Retina (tissue), 1 donor: Measurements from ENCODE around the gene LDB2.

Source experiments
- DNase-seq: peaks from one replicate; pipeline ENCODE4 v3.0.0-alpha.2; 2016

The LDB2 gene

DNA sequence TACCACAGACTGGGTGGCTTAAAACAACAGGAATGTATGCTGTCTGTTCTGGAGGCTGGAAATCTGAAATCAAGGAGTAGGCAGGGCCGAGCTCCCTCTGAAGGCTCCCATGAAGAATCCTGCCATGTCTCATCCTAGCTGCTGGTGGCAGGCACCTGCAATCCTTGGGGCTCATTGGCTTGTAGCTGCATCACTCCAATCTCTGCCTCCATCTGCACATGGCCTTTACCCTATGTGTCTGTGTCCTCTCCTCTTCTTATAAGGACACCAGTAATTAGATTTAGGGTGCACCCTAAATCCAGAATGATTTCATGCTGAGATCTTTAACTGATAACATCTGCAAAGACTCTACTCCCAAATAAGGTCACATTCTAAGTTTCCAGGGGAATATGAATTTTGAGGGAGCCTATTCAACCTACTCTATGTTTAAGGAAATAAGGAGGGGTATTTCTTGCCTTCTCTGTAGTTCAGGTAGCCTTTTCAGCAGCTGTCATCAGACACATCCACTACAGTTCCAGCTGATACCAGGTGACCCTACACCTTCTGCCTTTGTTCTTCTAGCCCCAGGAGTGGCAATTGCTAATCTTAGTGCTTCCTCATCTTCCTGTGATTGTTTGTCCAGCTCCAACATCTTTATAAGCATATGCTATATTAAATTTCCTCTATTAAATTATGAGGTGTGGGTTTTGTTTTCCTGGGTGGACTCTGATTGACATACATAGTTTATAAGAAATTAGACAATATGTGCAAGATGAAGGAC is 377.1 kb downstream of the LDB2 start:
- DNase-seq: no peak

DNA sequence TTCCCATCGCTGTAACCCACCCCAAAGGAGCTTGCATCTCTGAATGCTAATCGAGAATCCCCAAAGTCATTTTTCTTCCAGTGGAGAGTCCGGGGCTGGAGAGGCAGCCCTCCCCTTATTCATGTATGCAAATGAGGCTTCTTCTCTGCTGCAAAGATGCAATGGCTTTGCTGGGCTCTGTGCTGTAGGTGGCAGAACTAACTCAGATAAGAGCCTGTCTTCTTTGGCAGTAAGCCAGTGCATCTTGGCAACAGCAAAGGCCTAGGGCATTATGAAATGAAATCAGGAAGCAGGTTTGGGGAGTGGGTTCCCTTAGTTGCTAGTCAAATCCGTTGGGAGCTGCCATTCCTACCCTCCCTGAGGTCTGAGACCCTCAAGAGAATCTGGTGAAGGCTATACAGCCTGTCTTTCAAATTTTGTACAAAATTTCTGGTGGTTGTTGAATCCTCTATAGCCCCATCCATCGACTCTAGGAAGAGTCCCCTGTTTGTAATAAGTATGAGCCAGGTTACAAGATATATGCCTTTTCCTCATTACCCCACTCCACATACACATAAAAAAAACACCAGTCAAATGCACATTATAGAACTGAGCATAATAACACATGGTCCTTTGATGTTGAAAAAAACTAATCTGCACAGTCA is 381.5 kb downstream of the LDB2 start:
- peak; percentile 46 for DNase-seq

DNA sequence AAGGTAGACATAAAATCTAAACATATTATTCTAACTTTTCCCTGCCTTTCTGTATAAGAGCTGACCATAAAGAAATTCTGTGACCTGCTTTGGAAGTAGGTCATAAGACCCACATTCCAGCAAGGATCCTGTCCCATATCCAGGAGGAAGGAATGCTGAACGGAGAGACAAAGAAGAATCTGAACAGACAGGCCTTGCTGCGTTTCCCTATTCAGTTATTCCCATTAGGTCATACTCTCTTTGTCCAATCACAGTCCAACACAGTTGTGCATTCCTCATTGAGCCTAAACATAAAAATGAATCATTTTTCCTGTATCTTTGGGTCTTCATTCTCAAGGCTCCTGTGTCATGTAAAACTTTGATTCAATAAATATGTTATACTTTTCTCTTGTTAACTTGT is 384.6 kb downstream of the LDB2 start:
- no peak for DNase-seq

DNA sequence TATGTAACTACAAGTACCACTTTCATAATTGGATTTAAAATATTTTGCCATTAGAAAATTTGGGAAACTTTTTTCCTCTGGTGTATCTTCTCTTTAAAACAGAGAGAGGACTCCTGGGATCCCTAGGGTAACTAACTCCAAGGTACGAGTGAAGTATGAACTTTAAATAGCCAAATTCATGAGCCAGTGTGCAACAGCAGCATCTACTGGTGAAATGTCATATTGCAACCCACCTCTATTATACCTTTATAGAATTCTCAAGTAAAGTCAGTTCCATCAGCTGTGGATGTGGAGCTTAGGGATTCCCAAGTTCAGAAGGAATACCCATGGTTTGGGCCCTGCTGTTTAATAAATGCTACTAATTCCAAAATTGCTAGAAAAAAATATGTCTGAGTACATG is 389.5 kb downstream of the LDB2 start:
- no peak for DNase-seq

DNA sequence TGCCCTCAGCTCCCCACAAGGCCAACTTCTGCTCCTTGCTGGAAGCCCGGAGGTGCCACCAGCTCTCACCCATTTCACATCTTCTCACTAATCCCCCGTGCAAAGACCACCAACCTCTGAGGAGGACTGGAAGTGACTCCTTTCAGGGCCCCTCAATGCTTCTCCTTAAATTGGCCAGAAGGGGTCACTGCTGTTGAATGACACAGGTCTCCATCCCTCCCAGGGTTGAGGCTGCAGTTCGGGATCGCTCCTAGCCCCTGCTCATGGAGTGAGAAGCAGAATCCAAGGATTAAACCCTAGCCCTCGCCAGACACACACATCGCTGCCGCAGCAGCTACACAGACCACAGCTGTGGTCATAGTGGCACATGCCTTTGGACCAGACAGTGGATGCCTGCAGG is 392.7 kb downstream of the LDB2 start:
- DNase-seq: no peak

DNA sequence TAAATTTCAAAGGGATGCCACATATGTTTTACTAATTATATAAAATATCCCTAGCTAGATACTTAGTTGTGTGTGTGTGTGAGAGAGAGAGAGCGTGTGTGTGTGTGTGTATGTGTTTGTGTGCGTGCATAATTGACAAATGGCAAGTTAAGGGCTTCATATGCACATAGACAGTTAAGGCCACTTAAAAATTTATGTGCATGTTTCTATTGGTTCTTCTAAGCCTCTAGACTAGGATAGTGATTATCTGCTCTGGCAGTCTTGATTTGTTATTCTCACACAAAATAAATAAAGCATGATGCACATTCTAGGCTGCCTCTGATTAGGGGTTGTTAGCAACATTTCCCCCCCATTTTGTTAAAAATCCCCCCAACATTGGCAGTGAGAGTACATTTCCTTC is 393.2 kb downstream of the LDB2 start:
- DNase-seq: no peak

DNA sequence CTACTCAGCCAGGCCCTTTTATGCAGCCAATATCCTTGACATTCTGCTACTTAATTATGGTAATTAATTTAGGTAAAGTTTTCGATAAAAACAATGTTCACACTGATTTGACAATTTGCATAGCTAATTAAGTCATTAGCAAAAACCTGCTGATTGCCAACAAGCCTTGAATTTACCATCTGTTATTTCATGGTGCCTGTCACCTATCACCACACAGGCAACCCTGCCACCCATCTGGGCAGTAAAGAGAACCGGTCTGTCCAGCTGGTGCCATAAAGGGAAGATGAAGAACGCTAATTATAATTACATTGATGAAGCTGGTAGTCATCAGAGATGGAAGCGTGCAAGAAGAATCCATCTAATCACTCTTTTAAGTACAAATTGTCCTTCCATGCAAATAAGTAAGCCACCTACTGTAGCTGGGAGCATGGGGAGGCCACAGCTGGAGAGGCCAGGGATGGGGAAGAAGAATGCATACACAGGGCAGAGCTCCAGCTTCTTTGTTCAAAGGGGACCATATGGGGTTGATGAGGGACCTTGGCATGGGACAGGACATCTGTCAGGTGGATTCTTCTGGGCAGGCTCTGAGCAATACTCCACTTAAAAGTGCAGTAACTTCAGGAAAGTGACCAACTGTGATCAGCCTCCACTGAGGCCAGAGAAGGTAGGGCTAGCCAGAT is 394.9 kb downstream of the LDB2 start:
- DNase-seq: no peak

DNA sequence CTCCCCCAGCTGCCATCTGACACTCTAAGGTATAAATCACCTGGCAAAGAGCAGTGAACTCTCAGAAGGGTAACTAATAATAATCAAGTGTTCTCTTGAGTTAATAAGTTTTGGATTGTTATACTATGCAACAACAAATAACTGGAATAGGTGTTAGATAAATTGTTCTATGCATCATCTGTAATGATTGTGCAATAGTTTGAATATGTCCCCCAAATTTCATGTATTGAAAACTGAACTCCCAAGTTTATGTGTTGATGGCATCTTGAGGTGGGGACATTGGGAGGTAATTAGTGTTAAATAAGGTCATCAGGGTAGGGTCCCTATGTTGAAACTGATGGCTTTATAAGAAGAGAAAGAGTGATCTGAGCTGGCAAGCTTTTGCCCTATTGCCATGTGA is 399.5 kb downstream of the LDB2 start:
- DNase-seq: no peak

DNA sequence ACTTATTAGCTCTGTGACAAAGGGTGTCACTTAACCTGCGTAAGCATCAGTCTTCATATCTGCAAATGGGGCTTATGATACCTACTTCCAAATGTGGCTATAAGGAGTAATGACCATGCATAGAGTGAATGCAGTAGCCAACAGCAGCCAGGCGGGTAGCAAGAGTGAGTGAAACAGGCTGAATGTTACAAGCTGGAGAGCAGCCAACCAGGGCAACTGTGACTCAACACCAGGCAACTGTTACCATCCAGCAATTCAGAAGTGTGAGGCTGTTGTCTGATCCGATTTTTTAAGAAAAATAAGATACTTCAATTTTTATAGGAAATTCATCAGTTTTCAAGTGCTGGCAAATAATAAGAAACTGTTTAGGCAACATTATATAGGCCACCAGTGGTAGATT is 401.9 kb downstream of the LDB2 start:
- DNase-seq: no peak

DNA sequence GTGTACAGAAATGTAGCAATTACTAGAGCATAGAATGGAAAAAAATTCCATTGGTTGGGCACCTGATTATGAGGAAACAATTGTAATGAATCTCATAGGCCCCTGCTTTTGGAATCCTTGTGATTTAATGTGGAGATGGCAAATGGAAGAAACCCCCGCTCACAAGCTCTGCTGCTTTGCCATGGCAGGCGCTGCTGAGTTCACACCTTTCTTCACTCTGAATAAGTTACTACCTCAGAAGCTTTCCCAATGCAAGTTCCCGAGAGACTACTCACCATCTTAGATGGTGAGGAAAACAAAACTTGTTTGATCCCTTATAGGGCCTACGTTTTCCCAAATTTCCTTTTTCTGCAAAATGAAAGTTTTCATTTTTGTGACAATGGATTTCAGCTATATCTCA is 405.6 kb downstream of the LDB2 start:
- DNase-seq: no peak

DNA sequence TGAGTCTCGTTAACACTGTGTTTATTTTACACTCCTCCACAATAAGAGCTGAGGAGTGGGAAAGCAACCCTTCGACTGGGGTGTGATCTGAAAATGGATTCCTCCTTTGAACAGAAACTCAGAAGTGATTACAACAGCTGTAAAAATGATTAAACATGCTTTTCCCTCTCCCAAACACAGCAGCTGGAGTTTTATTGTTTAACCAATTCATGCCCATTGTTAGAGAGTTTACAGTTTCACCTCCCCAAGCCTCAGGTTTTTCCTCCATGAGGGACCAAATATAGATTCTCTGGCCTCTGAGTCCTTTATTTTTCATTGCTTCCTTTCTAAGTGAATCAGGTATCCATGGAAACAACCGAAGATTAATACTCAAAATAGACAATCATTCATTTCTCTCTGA is 409.2 kb downstream of the LDB2 start:
- DNase-seq: no peak

DNA sequence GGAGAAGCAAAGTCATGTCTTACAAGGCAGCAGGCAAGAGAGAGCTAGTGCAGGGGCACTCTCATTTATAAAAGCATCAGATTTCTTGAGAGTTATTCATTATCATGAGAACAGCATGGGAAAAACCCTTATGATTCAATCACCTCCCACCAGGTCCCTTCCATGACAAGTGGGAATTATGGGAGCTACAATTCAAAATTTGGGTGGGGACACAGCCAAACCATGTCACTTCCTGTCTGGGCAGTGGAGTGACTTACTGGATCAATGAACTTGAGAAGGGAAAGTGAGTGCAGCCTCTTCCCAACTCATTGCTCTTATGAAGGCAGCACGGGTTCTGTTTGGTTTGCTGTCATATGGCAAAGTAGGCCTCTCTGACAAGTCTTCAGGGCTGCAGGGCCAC is 410.4 kb downstream of the LDB2 start:
- no peak for DNase-seq

DNA sequence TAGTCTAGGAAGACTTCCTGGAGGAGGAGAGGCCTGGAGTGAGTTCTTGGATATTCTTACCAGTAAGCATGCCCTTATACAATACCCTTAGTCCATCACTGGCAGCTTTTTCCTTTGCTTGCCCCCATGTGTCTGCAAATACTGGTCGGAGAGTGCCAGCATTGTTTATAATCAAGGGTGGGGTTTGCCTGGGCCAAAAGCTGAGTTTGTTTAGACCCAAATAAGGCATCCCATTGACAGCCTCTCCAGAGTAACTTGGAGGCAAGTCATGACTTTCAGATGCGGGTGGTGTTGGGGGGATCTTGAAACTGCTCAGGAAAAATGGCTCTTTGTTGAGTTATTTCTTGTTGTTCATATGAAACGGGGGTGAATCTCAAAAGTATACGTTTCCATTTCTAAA is 413.7 kb downstream of the LDB2 start:
- no peak for DNase-seq

DNA sequence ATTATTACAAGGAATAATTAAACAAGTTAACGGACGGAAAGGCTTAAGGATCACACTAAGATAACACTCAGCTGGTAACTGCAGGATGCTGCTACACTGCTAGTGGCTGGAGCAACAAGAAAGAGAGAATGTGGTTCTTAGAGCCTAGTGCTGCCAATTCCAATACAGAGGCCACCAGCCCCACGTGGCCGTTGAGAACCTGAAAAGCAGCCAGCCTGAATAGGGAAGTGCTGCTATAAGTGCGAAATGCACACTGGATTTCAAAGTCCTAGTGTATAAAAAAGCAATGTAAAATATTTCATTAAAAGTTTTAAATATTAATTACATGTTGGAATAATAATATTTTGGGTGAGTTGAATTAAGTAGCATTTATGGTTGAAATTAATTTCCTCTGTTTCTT is 414.9 kb downstream of the LDB2 start:
- no peak for DNase-seq

DNA sequence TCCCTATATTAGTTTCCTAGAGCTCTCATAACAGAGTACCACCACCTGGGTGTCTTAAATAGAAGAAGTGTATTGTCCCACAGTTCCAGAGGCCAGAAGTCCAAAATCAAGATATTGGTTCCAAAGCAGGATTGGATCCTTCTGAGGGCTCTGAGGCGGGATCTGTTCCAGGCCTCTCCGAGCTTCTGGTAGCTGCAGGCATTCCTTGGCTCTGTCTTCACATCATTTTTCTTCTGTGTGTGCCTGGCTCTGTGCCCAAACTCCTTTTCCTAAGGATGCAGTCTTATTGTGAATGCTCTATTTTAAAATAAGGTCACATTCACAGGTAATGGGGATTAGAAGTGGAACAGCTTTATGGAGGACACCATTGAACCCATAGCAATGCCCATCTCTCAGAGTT is 418.4 kb downstream of the LDB2 start:
- no peak for DNase-seq

DNA sequence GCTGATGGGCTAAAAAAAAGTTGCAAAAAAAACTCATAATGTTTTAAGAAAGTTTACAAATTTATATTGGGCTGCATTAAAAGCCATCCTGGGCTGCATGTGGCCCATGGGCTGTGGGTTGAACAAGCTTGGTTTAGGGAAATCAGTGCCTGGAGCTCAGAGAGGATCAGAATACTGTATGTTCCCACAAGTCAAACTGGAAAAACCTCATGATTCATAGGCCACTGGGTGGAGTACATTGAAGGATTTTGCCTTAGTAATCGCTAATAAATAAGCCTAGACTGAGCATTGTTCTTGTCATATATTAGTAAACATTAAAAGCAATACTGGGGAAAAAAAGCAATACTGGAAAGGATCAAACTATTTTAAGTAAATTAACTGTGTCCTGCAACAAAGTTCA is 425.9 kb downstream of the LDB2 start:
- no peak for DNase-seq

DNA sequence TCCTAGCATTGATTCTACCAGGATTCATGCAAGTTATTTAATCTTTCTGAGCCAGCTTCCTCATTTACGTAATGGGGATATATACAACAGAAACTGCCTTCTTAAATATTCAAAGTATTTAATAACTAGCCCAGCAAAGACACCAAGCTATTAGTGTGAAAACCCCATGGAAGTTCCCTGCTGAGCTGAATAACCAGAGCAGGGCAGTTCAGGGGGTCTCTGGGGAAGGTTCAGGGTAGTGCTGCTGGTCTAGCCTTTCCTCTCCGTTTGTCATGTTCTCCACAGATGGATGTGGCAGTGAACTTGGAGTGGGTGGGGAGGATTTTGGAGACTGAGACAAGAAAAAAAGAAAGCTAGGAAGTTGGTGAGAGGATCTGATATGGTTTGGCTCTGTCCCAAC is 431.4 kb downstream of the LDB2 start:
- DNase-seq: no peak

DNA sequence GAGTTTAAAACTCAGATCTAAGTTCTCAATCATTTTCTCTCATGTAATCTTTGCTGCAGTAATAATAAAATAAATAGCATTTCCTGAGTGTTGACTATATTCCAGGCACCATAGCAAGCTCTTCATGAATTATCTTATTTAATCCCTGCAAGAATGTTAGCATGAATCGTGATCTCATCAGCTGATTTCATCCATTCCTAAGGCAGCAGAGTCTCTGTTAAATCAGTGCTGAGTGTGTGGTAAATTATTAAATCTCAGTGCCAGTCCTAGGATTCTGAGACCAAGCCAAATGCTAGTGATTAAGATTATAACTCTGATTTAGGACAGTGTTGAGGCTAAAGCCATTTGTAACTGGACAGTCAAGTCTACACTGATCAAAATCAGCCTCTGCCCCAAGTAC is 431.9 kb downstream of the LDB2 start:
- DNase-seq: no peak

DNA sequence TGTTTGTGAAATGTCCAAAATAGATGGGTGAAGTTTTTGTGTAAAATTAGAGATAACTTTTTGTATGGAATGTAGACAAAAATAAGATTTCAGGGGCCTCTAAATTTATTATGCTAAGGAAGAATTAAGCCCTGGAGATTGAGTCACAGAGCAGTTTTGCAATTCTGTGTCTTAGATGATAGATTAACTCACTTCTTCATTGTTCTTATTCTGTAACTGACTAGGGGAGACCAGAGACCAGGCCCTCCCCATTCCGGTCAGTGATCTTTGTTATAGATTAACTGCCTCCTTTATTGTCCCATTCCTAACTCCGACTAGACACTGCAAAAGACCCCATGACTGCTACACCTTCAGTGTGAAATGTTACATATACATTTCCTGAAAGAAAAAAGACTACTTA is 433.8 kb downstream of the LDB2 start:
- no peak for DNase-seq

DNA sequence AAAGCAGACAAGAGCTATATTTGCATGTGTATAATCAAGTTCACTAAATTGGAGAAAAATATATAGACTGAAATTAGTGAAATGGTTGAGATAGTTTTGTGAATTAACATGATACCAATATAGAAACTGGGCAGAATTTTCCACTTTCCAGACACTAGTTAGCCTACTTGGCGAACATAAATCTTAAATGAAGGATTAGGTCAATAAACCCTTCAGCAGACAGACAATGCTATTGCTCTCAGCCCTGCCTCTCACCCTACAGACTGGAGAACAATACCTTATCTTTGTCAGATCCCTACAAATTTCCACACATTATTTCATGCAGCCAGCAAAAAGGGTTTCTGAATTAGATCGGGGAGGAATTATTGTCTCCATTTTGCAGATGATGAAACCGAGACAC is 435.8 kb downstream of the LDB2 start:
- no peak for DNase-seq

DNA sequence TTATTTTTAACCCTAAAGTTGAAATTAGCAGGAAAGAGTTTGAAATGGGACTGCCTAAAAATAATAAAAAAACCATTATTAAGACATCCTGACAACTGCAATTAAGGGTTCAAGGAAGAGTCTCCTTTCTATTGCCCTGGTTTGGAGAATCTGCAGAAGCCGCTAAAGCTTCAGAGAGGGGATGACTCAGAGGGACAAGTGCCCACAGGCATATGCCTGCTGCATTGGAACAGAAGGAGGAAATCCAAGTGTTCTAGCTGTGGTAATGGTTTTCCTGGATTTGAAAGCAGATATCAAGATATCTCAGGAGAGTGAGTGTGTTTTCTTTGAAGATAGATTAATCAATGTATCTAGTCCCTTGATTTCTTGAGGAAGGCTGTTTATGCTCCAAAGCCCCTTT is 437.1 kb downstream of the LDB2 start:
- DNase-seq: no peak

DNA sequence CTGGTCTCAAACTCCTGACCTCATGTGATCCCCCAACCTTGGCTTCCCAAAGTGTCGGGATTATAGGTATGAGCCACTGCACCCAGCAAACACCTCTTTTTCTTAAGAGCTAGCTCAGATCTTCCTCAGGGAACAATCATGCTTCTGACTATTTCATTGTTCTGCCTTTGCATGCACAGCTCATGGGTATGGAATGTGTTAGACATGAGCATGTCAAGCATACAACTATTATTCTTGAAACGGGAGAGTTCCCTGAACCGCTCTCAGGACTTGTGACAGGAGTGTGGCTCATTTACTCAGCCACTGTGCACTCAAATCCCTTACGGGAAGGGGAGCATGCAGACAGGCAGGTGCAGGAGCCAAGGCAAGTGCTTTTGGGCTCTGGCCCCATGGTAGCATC is 440.5 kb downstream of the LDB2 start:
- no peak for DNase-seq
